HG03280 (cell line): ENCODE results near the gene CDC42SE2.
A peak's percentile ranks its signal among the peaks of the same experiment; 100 is the strongest.

Experiments used
- ATAC-seq: cut with Tn5 transposase; IDR thresholded peaks from one replicate; pipeline ENCODE4 v1.9.1; 2021; ENCODE audit warnings: mild to moderate bottlenecking, moderate library complexity; ENCODE audit not compliant: unreplicated experiment

The CDC42SE2 gene, protein sequence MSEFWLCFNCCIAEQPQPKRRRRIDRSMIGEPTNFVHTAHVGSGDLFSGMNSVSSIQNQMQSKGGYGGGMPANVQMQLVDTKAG

DNA sequence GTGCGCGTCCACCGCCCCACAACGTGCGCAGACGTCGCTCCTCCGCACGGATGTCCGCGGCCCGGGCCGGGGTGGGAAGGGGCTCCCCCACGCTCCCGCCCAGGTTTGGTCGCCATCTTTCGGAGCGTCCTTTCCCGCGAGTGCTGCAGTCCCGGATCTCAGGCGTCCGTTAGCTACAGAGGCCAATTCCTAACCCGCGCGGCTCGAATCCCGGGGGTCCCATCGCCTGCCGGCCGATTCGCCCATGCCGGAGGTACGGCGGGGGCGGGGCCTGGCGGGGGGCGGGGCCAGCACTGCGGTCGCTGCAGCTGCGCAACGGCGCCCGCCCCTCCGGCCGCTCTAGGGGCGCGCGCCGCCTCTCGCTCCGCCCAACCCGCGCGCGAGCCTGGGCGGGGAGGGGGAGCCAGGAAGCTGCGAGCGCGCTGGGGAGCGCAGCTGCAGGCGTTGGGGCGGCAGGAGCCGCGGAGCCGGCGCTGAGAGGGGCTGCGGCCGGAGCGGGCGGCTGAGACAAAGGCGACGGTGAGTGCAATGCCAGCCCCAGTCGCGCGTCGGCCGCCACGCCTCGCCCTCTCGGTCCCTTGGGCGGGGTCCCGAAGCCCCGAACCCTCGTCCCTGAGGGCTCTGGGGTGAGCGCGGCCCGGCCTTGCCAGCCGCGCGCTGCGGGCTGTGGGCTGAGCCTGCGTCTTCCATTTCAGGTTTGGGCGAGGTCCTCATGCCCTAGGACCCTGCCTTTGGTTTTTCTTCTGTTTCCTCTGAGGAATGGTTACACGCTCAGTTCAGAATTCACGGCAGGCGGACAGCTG lies at the start of gene CDC42SE2:
TSS of gene CDC42SE2 (plus strand) at position 406 of the 803 bp plus-strand sequence. CDS start 95,441 bp downstream, outside the sequence.
- peak; percentile 85 for ATAC-seq

DNA sequence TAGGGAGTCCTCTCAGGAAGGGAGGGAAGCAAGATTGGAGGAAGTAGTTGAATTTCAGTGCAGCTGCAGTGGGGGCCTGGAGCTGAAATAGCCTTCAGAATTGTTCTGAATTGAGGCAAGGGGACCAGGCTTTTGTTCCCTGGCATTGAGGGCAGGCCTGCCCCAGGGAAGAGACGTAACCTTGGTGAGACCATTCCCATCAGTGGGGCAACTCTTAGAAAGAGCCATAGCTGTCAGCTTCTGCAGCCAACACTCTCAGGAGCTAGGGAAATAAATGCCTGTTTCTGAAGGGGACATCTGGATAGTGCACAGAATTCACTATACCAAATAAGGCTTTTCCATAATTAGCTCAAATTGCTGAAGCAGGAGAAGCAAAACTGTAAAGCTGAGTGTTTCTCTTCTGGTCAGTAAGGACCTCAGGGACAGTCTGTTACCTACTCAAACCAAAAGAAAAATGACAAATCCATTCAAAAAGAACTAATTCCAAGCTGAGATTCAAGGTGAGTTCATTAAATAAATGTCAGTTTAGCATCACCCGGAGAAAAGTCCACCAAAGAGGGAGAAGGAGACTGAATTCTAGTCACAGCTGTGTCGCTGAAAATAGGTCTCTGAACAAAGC lies 49.1 kb upstream of the CDC42SE2 start:
- ATAC-seq: no peak

DNA sequence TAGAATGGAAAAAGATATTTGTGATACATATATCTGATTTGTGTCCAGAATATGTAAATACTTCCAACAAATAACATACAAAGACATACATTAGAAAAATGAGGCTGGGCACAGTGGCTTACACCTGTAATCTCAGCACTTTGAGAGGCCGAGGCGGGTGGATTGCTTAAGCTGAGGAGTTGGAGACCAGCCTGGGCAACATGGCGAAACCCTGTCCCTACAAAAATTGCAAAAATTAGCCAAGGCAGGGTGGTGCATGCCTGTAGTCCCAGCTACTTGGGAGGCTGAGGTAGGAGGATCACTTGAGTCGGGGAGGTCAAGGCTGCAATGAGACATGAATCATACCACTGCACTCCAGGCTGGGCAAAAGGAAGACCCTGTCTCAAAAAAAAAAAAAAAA lies 46.1 kb upstream of the CDC42SE2 start:
- no peak for ATAC-seq

DNA sequence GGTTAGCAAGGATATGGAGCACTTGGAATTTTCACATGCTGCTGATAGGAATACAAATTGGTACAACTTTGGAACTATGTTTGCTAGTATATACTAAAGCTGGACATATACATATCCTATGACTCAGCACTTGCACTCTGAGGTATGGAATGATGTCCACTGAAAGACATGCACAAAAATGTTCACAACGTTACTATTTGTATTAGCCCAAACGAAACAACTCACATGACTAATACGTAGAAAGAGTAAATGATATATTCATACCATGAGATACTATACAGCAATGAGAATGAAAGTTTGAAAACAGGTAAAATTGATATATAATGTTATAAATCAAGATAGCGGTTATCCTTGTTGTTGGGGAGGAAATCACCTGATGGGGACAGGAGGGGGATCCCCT lies 45.5 kb upstream of the CDC42SE2 start:
- no peak for ATAC-seq

DNA sequence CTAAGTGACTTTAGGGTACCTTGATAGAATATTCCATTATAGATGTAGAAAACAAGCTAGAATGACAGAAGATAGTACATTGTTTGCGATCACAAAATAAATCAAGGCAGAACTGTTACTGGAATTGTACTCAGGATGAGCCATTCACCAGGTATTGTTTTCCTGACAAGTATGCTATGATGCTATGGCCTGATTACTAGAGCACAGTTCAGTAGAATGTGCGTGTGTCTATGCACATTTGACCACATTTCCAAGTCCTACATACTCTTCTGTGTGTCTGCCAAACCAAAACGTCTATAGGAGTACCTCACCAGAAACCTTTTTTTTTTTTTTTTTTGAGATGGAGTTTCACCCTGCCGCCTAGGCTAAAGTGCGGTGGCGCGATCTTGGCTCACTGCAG lies 43.3 kb upstream of the CDC42SE2 start:
- ATAC-seq: no peak

DNA sequence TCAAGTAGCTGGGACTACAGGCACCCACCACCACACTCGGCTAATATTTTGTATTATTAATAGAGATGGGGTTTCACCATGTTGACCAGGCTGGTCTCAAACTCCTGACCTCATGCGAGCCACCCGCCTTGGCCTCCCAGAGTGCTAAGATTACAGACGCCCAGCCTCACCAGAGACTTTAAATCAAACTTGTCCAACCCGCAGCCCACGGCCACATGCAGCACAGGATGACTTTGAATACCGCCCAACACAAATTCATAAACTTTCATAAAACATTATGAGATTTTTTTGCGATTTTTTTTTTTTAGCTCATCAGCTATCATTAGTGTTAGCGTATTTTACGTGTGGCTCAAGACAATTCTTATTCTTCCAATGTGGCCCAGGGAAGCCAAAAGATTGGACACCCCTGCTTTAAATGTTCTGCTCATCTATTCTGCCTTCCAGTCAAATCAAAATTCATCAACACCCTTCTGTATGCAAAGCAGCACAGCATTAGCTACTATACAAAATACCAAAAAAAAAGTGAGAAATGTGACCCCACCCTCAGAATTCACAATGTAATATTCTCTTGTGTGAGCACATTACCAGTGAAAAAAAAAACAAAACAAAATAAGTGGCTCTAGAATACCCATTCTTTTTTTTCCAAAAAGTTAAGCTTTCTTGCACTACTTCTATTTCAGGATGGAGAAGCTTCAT lies 42.7 kb upstream of the CDC42SE2 start:
- ATAC-seq: no peak

DNA sequence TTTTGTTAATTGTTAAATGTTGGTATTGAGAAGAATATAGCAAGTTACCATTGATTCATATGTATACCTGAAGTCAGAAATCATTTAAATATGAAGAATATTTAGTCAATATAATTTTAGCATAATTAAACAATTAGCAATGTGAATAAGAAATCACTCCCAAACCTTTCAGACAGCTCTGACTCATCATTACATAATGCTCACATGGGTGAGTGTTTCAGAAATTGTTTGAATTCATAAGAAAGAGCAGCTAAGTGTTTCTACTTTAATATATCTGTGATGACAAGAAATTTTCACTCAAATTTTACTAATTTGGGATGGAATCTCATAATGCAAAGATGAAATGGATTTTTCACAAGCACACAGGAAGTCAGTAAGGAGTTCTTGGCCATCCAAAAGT lies 42.0 kb upstream of the CDC42SE2 start:
- no peak for ATAC-seq

DNA sequence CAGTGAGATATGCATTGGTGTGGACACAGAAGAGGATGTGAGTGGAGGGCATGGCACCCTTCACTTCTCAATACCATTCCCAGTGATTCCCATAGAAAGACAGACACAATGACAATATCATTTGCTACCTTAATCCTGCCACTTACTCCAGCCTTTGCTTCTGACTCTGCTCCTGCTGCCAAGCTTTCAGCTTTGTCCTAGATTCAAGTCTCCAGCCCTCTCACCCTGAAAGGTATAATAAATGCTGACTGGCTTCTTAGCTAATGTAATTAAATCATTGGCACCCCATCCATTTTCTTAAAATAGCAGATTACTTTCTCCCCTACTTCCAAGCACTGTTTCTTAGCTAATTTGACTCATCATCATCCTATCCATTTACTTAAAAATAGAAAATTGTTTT lies 41.1 kb upstream of the CDC42SE2 start:
- no peak for ATAC-seq

DNA sequence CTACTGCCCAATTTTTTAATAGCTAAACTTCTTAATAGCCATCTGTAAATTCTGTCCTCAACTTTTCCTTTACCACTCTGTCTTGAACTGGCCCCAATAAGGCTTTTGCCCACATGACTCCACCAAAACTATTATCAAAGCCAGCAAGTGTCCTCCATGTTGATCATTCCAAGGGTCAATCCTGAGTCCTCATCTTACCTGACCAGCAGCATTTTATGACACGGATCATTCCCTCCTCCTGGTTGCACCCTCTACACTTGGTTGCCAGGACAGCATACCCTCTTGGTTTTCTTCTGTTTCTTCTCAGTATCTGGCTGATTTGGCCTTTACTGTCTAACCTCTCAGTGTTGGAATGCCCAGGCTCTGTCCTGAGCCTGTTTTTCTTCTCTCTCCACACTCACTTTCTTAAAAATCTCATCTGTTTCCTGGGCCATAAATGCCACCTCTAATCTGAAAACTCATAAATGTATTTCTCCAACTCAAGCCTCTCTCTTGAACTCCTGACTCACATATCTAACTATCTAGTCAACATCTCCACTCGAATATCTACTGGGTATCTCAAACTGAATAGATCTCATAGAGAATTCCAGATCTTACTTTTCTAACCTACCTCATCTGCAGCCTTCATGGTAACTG lies 40.0 kb upstream of the CDC42SE2 start:
- ATAC-seq: no peak

DNA sequence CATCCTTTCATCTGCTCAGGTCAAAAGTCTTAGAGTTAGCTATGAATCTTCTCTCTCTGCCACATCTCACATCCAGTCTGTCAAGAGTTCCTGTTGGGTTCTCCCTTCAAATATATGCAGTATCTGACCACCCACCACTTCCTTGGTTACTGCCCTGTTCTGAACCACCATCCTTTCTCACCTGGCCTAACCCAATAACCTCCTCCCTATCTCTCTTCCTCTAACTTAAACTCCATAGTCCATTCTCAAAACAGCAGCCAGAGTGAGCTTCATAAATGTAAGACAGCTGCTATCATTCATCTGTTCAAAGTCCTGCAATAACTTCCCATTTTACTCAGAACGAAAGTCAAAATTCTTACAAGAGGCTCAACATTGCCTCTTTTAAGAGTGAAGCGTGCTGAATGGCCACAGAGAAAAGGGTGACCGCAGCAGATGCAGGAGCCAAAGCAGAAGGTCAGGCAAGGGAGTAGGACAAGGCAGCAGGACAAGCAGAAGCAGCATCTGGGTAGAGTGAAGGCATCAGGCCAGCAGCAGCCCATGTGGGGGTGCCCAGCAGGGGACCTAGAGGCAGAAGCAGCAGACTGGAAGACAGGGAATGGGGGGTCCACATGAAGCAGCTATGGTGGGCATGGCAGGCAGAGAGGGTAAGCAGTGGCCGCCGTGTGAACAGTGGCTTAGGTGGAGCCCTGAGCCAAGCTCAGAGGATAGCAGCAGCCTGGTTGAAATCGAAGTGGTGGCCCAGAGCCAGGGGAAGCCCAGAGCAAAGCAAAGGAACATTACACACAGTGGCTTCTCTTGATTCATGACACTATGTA lies 39.3 kb upstream of the CDC42SE2 start:
- peak; percentile 78 for ATAC-seq

DNA sequence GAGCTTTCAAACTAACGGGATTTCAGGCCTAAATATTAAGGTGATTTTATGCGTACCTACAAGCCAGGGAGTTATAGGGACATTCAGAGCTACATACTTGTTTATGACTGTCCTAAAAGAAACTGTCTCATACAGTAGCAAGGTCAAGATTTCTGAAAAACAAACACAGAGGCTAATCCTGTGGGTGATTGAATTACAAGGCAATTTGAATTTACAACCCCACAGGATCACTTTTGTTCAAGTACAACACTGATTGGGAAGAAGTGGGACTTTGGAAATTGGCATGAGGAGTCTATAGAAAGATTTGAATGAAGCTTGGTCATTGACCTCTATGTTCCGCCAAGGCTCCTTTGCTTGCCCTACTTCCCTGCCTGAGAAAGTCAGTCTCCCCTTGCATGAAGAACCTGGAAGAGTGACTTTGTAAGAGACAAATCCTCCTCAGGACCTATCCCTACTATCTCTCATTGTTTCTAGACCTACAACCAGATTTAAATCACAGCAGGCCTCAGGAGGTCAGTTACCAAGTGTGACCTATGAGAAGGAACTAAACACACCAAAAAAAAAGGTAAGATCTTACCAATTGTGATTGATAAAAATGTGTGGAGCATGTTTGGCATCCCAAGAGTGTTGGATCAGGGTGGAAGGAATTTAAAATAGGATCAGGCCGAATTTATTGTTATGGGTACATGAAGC lies 38.4 kb upstream of the CDC42SE2 start:
- ATAC-seq: no peak

DNA sequence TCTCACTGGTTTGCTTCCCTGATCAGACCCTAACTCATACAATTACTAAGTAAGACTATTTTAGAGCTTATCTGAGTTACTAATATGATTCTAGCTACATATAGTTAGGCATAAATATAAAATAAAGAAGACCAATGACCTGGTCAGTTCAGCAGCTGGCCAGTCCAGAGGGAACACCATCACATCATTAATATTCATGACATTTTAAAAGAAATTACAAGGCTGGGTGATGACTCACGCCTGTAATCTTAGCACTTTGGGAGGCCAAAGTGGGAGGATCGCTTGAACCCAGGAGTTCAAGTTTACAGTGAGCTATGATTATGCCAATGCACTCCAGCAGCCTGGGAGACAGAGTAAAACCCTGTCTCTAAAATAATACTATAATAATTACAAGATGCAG lies 37.0 kb upstream of the CDC42SE2 start:
- ATAC-seq: no peak

DNA sequence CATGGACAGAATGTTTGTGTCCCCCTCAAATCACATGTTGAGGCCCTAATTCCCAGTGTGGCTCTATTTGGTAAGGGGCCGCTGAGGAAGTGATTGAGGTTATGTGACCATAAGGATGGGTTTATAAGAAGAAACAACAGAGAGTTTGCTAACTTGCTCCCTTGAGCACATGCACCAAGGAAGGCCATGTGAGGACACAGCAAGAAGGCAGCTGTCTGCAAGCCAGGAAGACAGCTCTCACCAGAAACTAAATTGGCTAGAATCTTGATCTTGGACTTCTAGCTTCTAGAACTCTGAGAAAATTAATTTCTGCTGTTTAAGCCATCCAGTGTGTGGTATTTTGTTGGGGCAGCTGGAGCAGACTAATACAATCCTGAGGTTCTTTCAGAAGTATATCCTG lies 35.2 kb upstream of the CDC42SE2 start:
- no peak for ATAC-seq

DNA sequence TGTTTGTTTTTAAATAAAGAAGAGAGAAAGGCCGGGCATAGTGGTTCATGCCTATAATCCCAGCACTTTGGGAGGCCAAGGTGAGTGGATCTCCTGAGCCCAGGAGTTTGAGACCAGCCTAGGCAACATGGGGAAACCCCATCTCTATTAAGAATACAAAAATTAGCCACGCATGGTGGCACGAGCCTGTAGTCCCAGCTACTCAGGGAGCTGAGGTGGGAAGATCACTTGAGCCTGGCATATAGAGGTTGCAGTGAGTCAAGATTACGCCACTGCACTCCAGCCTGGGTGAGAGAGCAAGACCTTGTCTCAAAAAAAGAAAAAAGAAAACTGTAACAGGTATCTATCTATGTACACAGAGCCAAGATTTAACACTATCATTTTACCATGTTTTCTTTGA lies 34.2 kb upstream of the CDC42SE2 start:
- ATAC-seq: no peak

DNA sequence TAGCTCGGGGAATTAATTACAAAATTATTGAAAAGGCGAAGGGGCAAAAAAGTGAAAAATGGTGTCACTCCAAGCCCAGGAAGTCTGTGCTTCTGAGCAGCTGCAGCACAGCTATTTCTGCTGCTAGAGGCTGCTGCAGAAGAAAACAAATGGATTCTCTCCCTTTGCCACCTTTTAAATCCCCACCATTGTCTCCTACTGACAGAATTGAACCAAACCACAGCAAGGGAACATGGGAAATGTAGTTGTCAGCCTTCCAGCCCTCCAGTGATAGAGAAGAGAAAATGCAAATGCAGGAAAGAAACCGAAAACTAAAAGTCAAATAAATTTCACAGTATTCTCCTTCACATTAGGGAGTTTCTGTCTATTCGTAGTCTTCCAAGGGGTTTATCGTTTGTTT lies 33.4 kb upstream of the CDC42SE2 start:
- peak; percentile 62 for ATAC-seq

DNA sequence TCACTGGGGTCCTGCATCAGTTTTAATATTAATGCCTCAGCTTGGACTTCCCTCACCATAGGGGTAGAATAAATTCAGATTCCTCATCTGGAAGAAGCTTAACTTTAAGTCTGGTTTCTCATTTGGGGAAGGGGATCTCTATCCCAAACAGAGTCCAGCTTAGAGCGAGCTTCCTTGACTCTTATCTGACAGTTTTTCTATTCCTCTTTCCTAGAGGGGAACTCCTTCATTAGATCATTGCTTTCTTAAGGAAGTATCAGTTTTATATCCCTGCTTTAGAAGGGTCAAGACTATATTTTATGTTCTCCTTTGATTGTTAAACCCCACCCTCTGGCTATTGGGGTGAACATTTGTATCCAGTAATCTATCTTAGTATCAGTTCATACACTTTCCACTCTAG lies 24.2 kb upstream of the CDC42SE2 start:
- no peak for ATAC-seq

DNA sequence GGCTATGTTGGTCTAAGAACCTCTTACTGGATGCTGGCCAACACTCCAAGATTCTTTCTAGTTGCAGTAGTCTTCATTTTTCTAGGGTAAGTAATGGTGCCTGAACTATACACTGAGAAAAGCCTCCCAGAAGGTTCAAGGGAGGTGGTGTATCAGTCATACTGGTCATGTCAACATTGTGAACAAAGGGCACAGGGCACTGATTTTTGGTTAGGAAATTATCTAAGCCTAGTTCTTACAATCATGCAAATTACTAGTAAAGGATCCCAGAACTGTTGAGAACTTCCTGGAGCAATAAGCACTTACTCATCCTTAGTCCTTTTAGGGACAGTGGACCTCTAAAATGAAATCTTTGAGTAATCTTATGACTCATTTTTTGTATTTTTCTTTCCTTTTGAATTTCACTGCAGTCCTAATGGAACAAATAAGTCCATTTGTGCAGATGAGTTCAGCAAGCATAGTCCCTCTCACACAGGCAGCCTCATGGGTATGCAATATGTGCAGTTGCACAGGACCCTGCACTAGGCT lies 21.1 kb upstream of the CDC42SE2 start:
- ATAC-seq: no peak

DNA sequence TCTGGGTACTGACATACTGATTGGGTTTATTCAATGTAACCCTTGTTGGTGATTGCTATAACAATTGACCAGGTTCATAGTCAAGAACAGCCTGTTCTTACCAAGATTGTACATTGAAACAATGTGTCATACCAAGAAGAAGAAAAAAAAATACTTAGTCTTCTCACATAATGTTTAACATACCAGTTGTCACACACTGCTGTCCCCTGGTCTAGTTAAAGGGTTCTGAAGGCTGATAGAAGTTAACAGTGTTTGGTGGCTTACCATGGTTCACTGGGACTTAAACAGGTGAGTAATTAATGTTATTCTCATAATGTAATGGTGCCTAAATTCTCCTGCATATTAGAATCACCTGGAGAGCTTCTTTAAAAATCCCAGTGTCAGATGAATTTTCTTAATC lies 18.5 kb upstream of the CDC42SE2 start:
- ATAC-seq: no peak

DNA sequence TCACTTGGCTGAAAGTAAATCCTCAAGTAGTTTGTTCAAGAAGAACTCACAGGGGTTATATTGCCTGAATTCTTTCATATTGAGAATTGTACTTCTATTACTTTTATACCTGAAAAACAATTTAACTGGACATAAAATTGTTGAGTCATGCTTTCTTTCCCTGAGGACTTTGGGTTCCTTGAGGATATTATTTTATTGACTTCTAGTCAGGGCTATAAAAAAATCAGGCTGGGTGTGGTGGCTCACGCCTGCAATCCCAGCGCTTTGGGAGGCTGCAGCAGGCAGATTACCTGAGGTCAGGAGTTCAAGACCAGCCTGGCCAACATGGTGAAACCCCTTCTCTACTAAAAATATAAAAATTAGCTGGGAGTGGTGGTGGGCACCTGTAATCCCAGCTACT lies 17.9 kb upstream of the CDC42SE2 start:
- ATAC-seq: no peak

DNA sequence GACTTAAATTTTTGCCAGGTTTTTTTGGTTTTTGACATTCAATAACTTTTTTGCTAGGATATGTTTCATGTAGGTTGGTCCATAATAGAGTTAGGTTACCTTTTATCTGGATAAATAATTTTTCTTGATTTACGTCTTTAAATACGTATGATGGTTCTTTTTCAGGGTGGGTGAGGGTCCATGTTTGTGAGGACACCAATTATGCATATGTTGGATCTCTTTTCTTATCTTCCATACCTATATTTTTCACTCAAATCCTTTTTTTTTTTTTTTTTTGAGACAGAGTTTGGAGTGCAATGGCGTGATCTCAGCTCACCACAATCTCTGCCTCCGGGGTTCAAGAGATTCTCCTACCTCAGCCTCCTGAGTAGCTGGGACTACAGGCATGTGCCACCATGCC lies 17.3 kb upstream of the CDC42SE2 start:
- ATAC-seq: no peak
